ENCODE measurements around the gene CAVIN2.

CAVIN2 gene

GRCh38 chr2:191836853-191837769 is 9.8 kb downstream of the CAVIN2 start:
- Mint-ChIP-seq H3K36me3 (no peaks in the 10 kb centered on the region), H3K27me3 (peaks cover 6% of the 10 kb centered on the region), H3K4me3 (no peak overlapping the region), H3K27ac (no peak overlapping the region), H3K4me1 (ENCODE audit: low read depth) (no peaks in the 10 kb centered on the region), H3K9me3 (ENCODE audit: low read depth) (no peaks in the 10 kb centered on the region)

GRCh38 chr2:191836471-191836852 is 10.4 kb downstream of the CAVIN2 start:
- no peak overlapping the region for H3K27ac Mint-ChIP-seq
- peaks cover 6% of the 10 kb centered on the region for H3K27me3 Mint-ChIP-seq
- no peaks in the 10 kb centered on the region for H3K4me1 Mint-ChIP-seq (ENCODE audit: low read depth)
- H3K4me3 Mint-ChIP-seq: no peak overlapping the region
- no peaks in the 10 kb centered on the region for H3K9me3 Mint-ChIP-seq (ENCODE audit: low read depth)
- H3K36me3 Mint-ChIP-seq: no peaks in the 10 kb centered on the region

- no peaks in the 10 kb centered on the region for H3K9me3 Mint-ChIP-seq (ENCODE audit: low read depth)
- no peaks in the 10 kb centered on the region for H3K4me1 Mint-ChIP-seq (ENCODE audit: low read depth)
- peaks cover 6% of the 10 kb centered on the region for H3K27me3 Mint-ChIP-seq
- no peak overlapping the region for H3K27ac Mint-ChIP-seq
- H3K4me3 Mint-ChIP-seq: no peak overlapping the region
- H3K36me3 Mint-ChIP-seq: no peaks in the 10 kb centered on the region
Observed at GRCh38 chr2:191835539-191836350, 11.1 kb downstream of the CAVIN2 start.

- H3K27me3 Mint-ChIP-seq: peaks cover 6% of the 10 kb centered on the region
- H3K27ac Mint-ChIP-seq: no peak overlapping the region
- H3K4me1 Mint-ChIP-seq (ENCODE audit: low read depth): no peaks in the 10 kb centered on the region
- no peaks in the 10 kb centered on the region for H3K9me3 Mint-ChIP-seq (ENCODE audit: low read depth)
- H3K4me3 Mint-ChIP-seq: no peak overlapping the region
- H3K36me3 Mint-ChIP-seq: no peaks in the 10 kb centered on the region
Observed at GRCh38 chr2:191835100-191835499, 11.8 kb downstream of the CAVIN2 start.

- Mint-ChIP-seq H3K36me3 (no peaks in the 10 kb centered on the region), H3K4me1 (ENCODE audit: low read depth) (no peaks in the 10 kb centered on the region), H3K27ac (no peak overlapping the region), H3K27me3 (peaks cover 6% of the 10 kb centered on the region), H3K4me3 (no peak overlapping the region), H3K9me3 (ENCODE audit: low read depth) (no peaks in the 10 kb centered on the region)
Observed at GRCh38 chr2:191833356-191833755, 13.5 kb downstream of the CAVIN2 start.

- Mint-ChIP-seq H3K27me3 (peaks cover 3% of the 10 kb centered on the region), H3K27ac (no peak overlapping the region), H3K4me1 (ENCODE audit: low read depth) (no peaks in the 10 kb centered on the region), H3K36me3 (no peaks in the 10 kb centered on the region), H3K4me3 (no peak overlapping the region), H3K9me3 (ENCODE audit: low read depth) (no peaks in the 10 kb centered on the region)
Observed at GRCh38 chr2:191832668-191833067, 14.2 kb downstream of the CAVIN2 start.

- Mint-ChIP-seq H3K4me3 (no peak overlapping the region), H3K36me3 (no peaks in the 10 kb centered on the region), H3K27me3 (no peaks in the 10 kb centered on the region), H3K27ac (no peak overlapping the region), H3K4me1 (ENCODE audit: low read depth) (no peaks in the 10 kb centered on the region), H3K9me3 (ENCODE audit: low read depth) (no peaks in the 10 kb centered on the region)
Observed at GRCh38 chr2:191831410-191831994, 15.4 kb downstream of the CAVIN2 start.

- Mint-ChIP-seq H3K36me3 (no peaks in the 10 kb centered on the region), H3K9me3 (ENCODE audit: low read depth) (no peaks in the 10 kb centered on the region), H3K4me3 (no peak overlapping the region), H3K27ac (no peak overlapping the region), H3K4me1 (ENCODE audit: low read depth) (no peaks in the 10 kb centered on the region), H3K27me3 (peaks cover 13% of the 10 kb centered on the region)
Observed at GRCh38 chr2:191824398-191824797, 22.5 kb downstream of the CAVIN2 start.

- Mint-ChIP-seq H3K27me3 (peaks cover 17% of the 10 kb centered on the region), H3K4me1 (ENCODE audit: low read depth) (no peaks in the 10 kb centered on the region), H3K9me3 (ENCODE audit: low read depth) (no peaks in the 10 kb centered on the region), H3K27ac (no peak overlapping the region), H3K36me3 (no peaks in the 10 kb centered on the region), H3K4me3 (no peak overlapping the region)
Observed at GRCh38 chr2:191821078-191821477, 25.8 kb downstream of the CAVIN2 start.

- no peak overlapping the region for H3K4me3 Mint-ChIP-seq
- H3K36me3 Mint-ChIP-seq: no peaks in the 10 kb centered on the region
- H3K4me1 Mint-ChIP-seq (ENCODE audit: low read depth): no peaks in the 10 kb centered on the region
- peaks cover 17% of the 10 kb centered on the region for H3K27me3 Mint-ChIP-seq
- no peaks in the 10 kb centered on the region for H3K9me3 Mint-ChIP-seq (ENCODE audit: low read depth)
- no peak overlapping the region for H3K27ac Mint-ChIP-seq
Observed at GRCh38 chr2:191818725-191819350, 28.1 kb downstream of the CAVIN2 start.

GRCh38 chr2:191818133-191818532 is 28.8 kb downstream of the CAVIN2 start:
- H3K4me1 Mint-ChIP-seq (ENCODE audit: low read depth): no peaks in the 10 kb centered on the region
- H3K9me3 Mint-ChIP-seq (ENCODE audit: low read depth): no peaks in the 10 kb centered on the region
- H3K36me3 Mint-ChIP-seq: no peaks in the 10 kb centered on the region
- no peak overlapping the region for H3K4me3 Mint-ChIP-seq
- H3K27ac Mint-ChIP-seq: no peak overlapping the region
- peaks cover 18% of the 10 kb centered on the region for H3K27me3 Mint-ChIP-seq

- peaks cover 9% of the 10 kb centered on the region for H3K27me3 Mint-ChIP-seq
Observed at GRCh38 chr2:191815010-191815409, 31.9 kb downstream of the CAVIN2 start.

GRCh38 chr2:191813943-191814342 is 32.9 kb downstream of the CAVIN2 start:
- Mint-ChIP-seq H3K4me1 (ENCODE audit: low read depth) (no peaks in the 10 kb centered on the region), H3K4me3 (no peak overlapping the region), H3K27ac (no peak overlapping the region), H3K9me3 (ENCODE audit: low read depth) (no peaks in the 10 kb centered on the region), H3K27me3 (peaks cover 7% of the 10 kb centered on the region), H3K36me3 (no peaks in the 10 kb centered on the region)

More at GRCh38 chr2:191815010-191815409, 31.9 kb downstream of the CAVIN2 start:
- Mint-ChIP-seq H3K9me3 (ENCODE audit: low read depth) (no peaks in the 10 kb centered on the region), H3K27ac (no peak overlapping the region), H3K4me1 (ENCODE audit: low read depth) (no peaks in the 10 kb centered on the region), H3K4me3 (no peak overlapping the region), H3K36me3 (no peaks in the 10 kb centered on the region)

GRCh38 chr2:191811807-191812602 is 34.9 kb downstream of the CAVIN2 start:
- Mint-ChIP-seq H3K4me1 (ENCODE audit: low read depth) (no peaks in the 10 kb centered on the region), H3K9me3 (ENCODE audit: low read depth) (no peaks in the 10 kb centered on the region), H3K36me3 (no peaks in the 10 kb centered on the region), H3K27me3 (peaks cover 3% of the 10 kb centered on the region), H3K27ac (no peak overlapping the region), H3K4me3 (no peak overlapping the region)
